Activated CD4-positive, alpha-beta T cell treated with anti-CD3 and anti-CD28 coated beads, Interleukin-2, amount 10 ng/mL, durations not matched to agents 7 days and 5 days (primary cell): ENCODE data around the gene BMP2. TPM values are rescaled to one million over a fixed set of nuclear protein-coding genes. Genes with fewer than 3 reads are reported as not detected.
A peak's percentile ranks its signal among the peaks of the same experiment; 100 is the strongest.

Experiments used
- CTCF ChIA-PET: fragments of 350-600 bp; sonication (Branson Sonifier 250); formaldehyde crosslinking; loops from one replicate; lab custom pipeline; 2021; ENCODE audit warnings: antibody characterized with exemption; lab: Charles Lee
- POLR2A ChIA-PET: fragments of 350-600 bp; sonication (Branson Sonifier 250); formaldehyde crosslinking; loops from one replicate; lab custom pipeline; 2021; ENCODE audit warnings: antibody characterized with exemption; lab: Charles Lee
- DNase-seq: peaks from one replicate; pipeline ENCODE4 v3.0.0-alpha.2; 2020
- H3K27ac Mint-ChIP-seq: one replicate; pipeline ENCODE4 v1.8.0; 2021; ENCODE audit warnings: mild to moderate bottlenecking, moderate library complexity, mixed read lengths
- H3K27me3 Mint-ChIP-seq: one replicate; pipeline ENCODE4 v1.8.0; 2021; ENCODE audit warnings: mixed read lengths
- H3K36me3 Mint-ChIP-seq: one replicate; pipeline ENCODE4 v1.8.0; 2021; ENCODE audit warnings: low read depth, mixed read lengths
- H3K4me1 Mint-ChIP-seq: one replicate; pipeline ENCODE4 v1.8.0; 2021; ENCODE audit warnings: mixed read lengths
- H3K4me3 Mint-ChIP-seq: one replicate; pipeline ENCODE4 v1.8.0; 2021; ENCODE audit warnings: mild to moderate bottlenecking, moderate library complexity, mixed read lengths
- H3K9me3 Mint-ChIP-seq: one replicate; pipeline ENCODE4 v1.8.0; 2021; ENCODE audit warnings: mixed read lengths
- total RNA-seq, 2 experiments: library from RNA; stranded (reverse); gene quantifications; one replicate each; pipeline ENCODE4 v1.2.3, GENCODE V29; 2021

Gene BMP2
- total RNA-seq, 2 experiments from 2014 or later: not detected

- H3K4me1 Mint-ChIP-seq: no peaks in the 10 kb centered on the region
- CTCF ChIA-PET: no interaction called here
- H3K27ac Mint-ChIP-seq: no peak overlapping the region
- no peak for DNase-seq
- POLR2A ChIA-PET: no interaction called here
- H3K9me3 Mint-ChIP-seq: no peaks in the 10 kb centered on the region
- H3K27me3 Mint-ChIP-seq: no peaks in the 10 kb centered on the region
- no peak overlapping the region for H3K4me3 Mint-ChIP-seq
- no peaks in the 10 kb centered on the region for H3K36me3 Mint-ChIP-seq
Observed at GRCh38 chr20:6744805-6745204, 22.7 kb upstream of the BMP2 start.

- Mint-ChIP-seq H3K27me3 (no peaks in the 10 kb centered on the region), H3K27ac (no peak overlapping the region), H3K36me3 (no peaks in the 10 kb centered on the region), H3K4me1 (no peaks in the 10 kb centered on the region), H3K9me3 (no peaks in the 10 kb centered on the region), H3K4me3 (no peak overlapping the region)
- DNase-seq: no peak
- ChIA-PET POLR2A (no interaction called here), CTCF (no interaction called here)
Observed at GRCh38 chr20:6746901-6747609, 20.4 kb upstream of the BMP2 start.

- ChIA-PET POLR2A (no interaction called here), CTCF (no interaction called here)
- Mint-ChIP-seq H3K9me3 (no peaks in the 10 kb centered on the region), H3K4me1 (no peaks in the 10 kb centered on the region), H3K4me3 (no peak overlapping the region), H3K36me3 (no peaks in the 10 kb centered on the region), H3K27ac (no peak overlapping the region), H3K27me3 (no peaks in the 10 kb centered on the region)
- DNase-seq: no peak
Observed at GRCh38 chr20:6750438-6750837, 17.0 kb upstream of the BMP2 start.

- ChIA-PET CTCF (interaction anchor here (0.6 kb wide), 1 partner anchor 105 kb away, joined by 3 read pairs; no protein-coding TSS in a partner anchor), POLR2A (no interaction called here)
- no peaks in the 10 kb centered on the region for H3K4me1 Mint-ChIP-seq
- H3K9me3 Mint-ChIP-seq: no peaks in the 10 kb centered on the region
- H3K27me3 Mint-ChIP-seq: peaks cover 2% of the 10 kb centered on the region
- H3K27ac Mint-ChIP-seq: no peak overlapping the region
- no peaks in the 10 kb centered on the region for H3K36me3 Mint-ChIP-seq
- H3K4me3 Mint-ChIP-seq: no peak overlapping the region
- DNase-seq: no peak
Observed at GRCh38 chr20:6756693-6757595, 10.5 kb upstream of the BMP2 start.

GRCh38 chr20:6764619-6765018 lies 2.9 kb upstream of the BMP2 start:
- peaks cover 35% of the 10 kb centered on the region for H3K27me3 Mint-ChIP-seq
- no peaks in the 10 kb centered on the region for H3K4me1 Mint-ChIP-seq
- DNase-seq: no peak
- no peaks in the 10 kb centered on the region for H3K36me3 Mint-ChIP-seq
- H3K9me3 Mint-ChIP-seq: no peaks in the 10 kb centered on the region
- CTCF ChIA-PET: no interaction called here
- no peak overlapping the region for H3K4me3 Mint-ChIP-seq
- POLR2A ChIA-PET: no interaction called here
- no peak overlapping the region for H3K27ac Mint-ChIP-seq

- Mint-ChIP-seq H3K27me3 (peaks cover 38% of the 10 kb centered on the region), H3K36me3 (no peaks in the 10 kb centered on the region), H3K4me3 (no peak overlapping the region), H3K27ac (no peak overlapping the region), H3K4me1 (no peaks in the 10 kb centered on the region), H3K9me3 (no peaks in the 10 kb centered on the region)
- CTCF ChIA-PET: no interaction called here
- no peak for DNase-seq
- POLR2A ChIA-PET: no interaction called here
Observed at GRCh38 chr20:6765469-6766058, 1.9 kb upstream of the BMP2 start.

- DNase-seq: no peak
- Mint-ChIP-seq H3K9me3 (no peaks in the 10 kb centered on the region), H3K4me3 (peak overlapping the region; percentile 19), H3K4me1 (no peaks in the 10 kb centered on the region), H3K36me3 (no peaks in the 10 kb centered on the region), H3K27ac (no peak overlapping the region), H3K27me3 (peaks cover 47% of the 10 kb centered on the region)
- ChIA-PET POLR2A (no interaction called here), CTCF (no interaction called here)
Observed at GRCh38 chr20:6766433-6766832, 1.1 kb upstream of the BMP2 start.

GRCh38 chr20:6767126-6767535 lies 355 bp upstream of the BMP2 start:
- POLR2A ChIA-PET: no interaction called here
- Mint-ChIP-seq H3K9me3 (no peaks in the 10 kb centered on the region), H3K4me3 (peak overlapping the region; percentile 48), H3K36me3 (no peaks in the 10 kb centered on the region), H3K4me1 (no peaks in the 10 kb centered on the region), H3K27me3 (peaks cover 54% of the 10 kb centered on the region), H3K27ac (no peak overlapping the region)
- DNase-seq: no peak
- CTCF ChIA-PET: no interaction called here

GRCh38 chr20:6768228-6769140 lies 998 bp downstream of the BMP2 start:
- Mint-ChIP-seq H3K4me1 (no peaks in the 10 kb centered on the region), H3K4me3 (no peak overlapping the region), H3K9me3 (no peaks in the 10 kb centered on the region), H3K36me3 (no peaks in the 10 kb centered on the region), H3K27ac (no peak overlapping the region), H3K27me3 (peaks cover 62% of the 10 kb centered on the region)
- ChIA-PET POLR2A (no interaction called here), CTCF (no interaction called here)
- no peak for DNase-seq

GRCh38 chr20:6769903-6770785 lies 2.7 kb downstream of the BMP2 start:
- Mint-ChIP-seq H3K4me3 (no peak overlapping the region), H3K36me3 (no peaks in the 10 kb centered on the region), H3K9me3 (no peaks in the 10 kb centered on the region), H3K4me1 (no peaks in the 10 kb centered on the region), H3K27ac (no peak overlapping the region), H3K27me3 (peaks cover 59% of the 10 kb centered on the region)
- CTCF ChIA-PET: no interaction called here
- no peak for DNase-seq
- POLR2A ChIA-PET: no interaction called here

GRCh38 chr20:6770786-6771100 lies 3.3 kb downstream of the BMP2 start:
- ChIA-PET CTCF (no interaction called here), POLR2A (no interaction called here)
- peaks cover 53% of the 10 kb centered on the region for H3K27me3 Mint-ChIP-seq
- no peaks in the 10 kb centered on the region for H3K9me3 Mint-ChIP-seq
- H3K4me3 Mint-ChIP-seq: no peak overlapping the region
- no peak overlapping the region for H3K27ac Mint-ChIP-seq
- H3K4me1 Mint-ChIP-seq: no peaks in the 10 kb centered on the region
- DNase-seq: no peak
- H3K36me3 Mint-ChIP-seq: no peaks in the 10 kb centered on the region
